RWPE2 (cell line): ENCODE results near the gene SAGE1.
A peak's percentile ranks its signal among the peaks of the same experiment; 100 is the strongest.

ENCODE experiments used
- ATAC-seq: fragments of 200-7000 bp; cut with Tn5 transposase; 3 replicates; pipeline ENCODE4 v1.9.1; 2021; ENCODE audit warnings: low read depth
- DNase-seq: peaks from one replicate; pipeline ENCODE4 v3.0.0-alpha.2; 2020; ENCODE audit warnings: low spot score
- H3K27ac ChIP-seq: fragments of 450-650 bp; 2 replicates; pipeline ENCODE4 v1.5.1; 2017; ENCODE audit warnings: mild to moderate bottlenecking; ENCODE audit not compliant: poor library complexity, severe bottlenecking
- H3K27me3 ChIP-seq: fragments of 250-450 bp; sonication (Bioruptor Pico); 2 replicates; pipeline ENCODE4 v1.5.1; 2021; ENCODE audit warnings: mild to moderate bottlenecking, moderate library complexity; ENCODE audit not compliant: insufficient read depth, poor library complexity, severe bottlenecking
- H3K36me3 ChIP-seq: fragments of 250-450 bp; sonication (Bioruptor Pico); 2 replicates; pipeline ENCODE4 v1.5.1; 2020; ENCODE audit warnings: low read depth, mild to moderate bottlenecking, moderate library complexity
- H3K4me1 ChIP-seq: fragments of 250-450 bp; sonication (Bioruptor Pico); 2 replicates; pipeline ENCODE4 v1.5.1; 2021; ENCODE audit warnings: mild to moderate bottlenecking, moderate library complexity; ENCODE audit not compliant: insufficient read depth, poor library complexity, severe bottlenecking
- H3K4me3 ChIP-seq: fragments of 250-450 bp; sonication (Bioruptor Pico); 2 replicates; pipeline ENCODE4 v1.5.1; 2021; ENCODE audit warnings: mild to moderate bottlenecking, moderate library complexity; ENCODE audit not compliant: severe bottlenecking
- H3K9me3 ChIP-seq: fragments of 250-450 bp; sonication (Bioruptor Pico); 2 replicates; pipeline ENCODE4 v1.5.1; 2021; ENCODE audit warnings: mild to moderate bottlenecking, moderate library complexity; ENCODE audit not compliant: severe bottlenecking
- CTCF ChIP-seq: fragments of 450-650 bp; IDR thresholded peaks from one replicate; pipeline ENCODE4 v1.5.1; 2017; ENCODE audit warnings: mild to moderate bottlenecking, moderate library complexity; ENCODE audit not compliant: poor library complexity, severe bottlenecking

The SAGE1 gene

GRCh38 chrX:135923353-135923752 is 29.8 kb downstream of the SAGE1 start:
- no peaks in the 10 kb centered on the region for H3K4me1 ChIP-seq
- ATAC-seq (no peak), DNase-seq (no peak)
- no peaks in the 10 kb centered on the region for H3K36me3 ChIP-seq
- H3K27me3 ChIP-seq = no peaks in the 10 kb centered on the region
- H3K27ac ChIP-seq = no peak overlapping the region
- peak; percentile 42 for TF ChIP-seq CTCF
- H3K4me3 ChIP-seq = no peak overlapping the region
- no peaks in the 10 kb centered on the region for H3K9me3 ChIP-seq

GRCh38 chrX:135927897-135928296 is 34.4 kb downstream of the SAGE1 start:
- no peak overlapping the region for H3K27ac ChIP-seq
- no peaks in the 10 kb centered on the region for H3K4me1 ChIP-seq
- ATAC-seq = no peak
- TF ChIP-seq CTCF = no peak
- no peaks in the 10 kb centered on the region for H3K9me3 ChIP-seq
- H3K36me3 ChIP-seq = no peaks in the 10 kb centered on the region
- DNase-seq = no peak
- H3K27me3 ChIP-seq = no peaks in the 10 kb centered on the region
- no peak overlapping the region for H3K4me3 ChIP-seq

GRCh38 chrX:135931644-135932487 is 38.4 kb downstream of the SAGE1 start:
- H3K27ac ChIP-seq = no peak overlapping the region
- no peaks in the 10 kb centered on the region for H3K27me3 ChIP-seq
- TF ChIP-seq CTCF = peak; percentile 68
- H3K36me3 ChIP-seq = no peaks in the 10 kb centered on the region
- DNase-seq = no peak
- no peaks in the 10 kb centered on the region for H3K4me1 ChIP-seq
- peak; percentile 71; the same call in 2 of the 3 replicates for ATAC-seq
- H3K4me3 ChIP-seq = no peak overlapping the region
- H3K9me3 ChIP-seq = no peaks in the 10 kb centered on the region

GRCh38 chrX:135944486-135944885 is 51.0 kb downstream of the SAGE1 start:
- Histone ChIP-seq H3K4me3 (no peak overlapping the region), H3K27ac (no peak overlapping the region), H3K9me3 (no peaks in the 10 kb centered on the region), H3K36me3 (no peaks in the 10 kb centered on the region), H3K4me1 (no peaks in the 10 kb centered on the region), H3K27me3 (no peaks in the 10 kb centered on the region)
- DNase-seq (no peak), ATAC-seq (no peak)
- TF ChIP-seq CTCF = no peak

GRCh38 chrX:135951291-135951690 is 57.8 kb downstream of the SAGE1 start:
- Histone ChIP-seq H3K9me3 (no peaks in the 10 kb centered on the region), H3K4me3 (no peak overlapping the region), H3K27ac (no peak overlapping the region), H3K4me1 (no peaks in the 10 kb centered on the region), H3K36me3 (no peaks in the 10 kb centered on the region), H3K27me3 (no peaks in the 10 kb centered on the region)
- no peak for DNase-seq
- TF ChIP-seq CTCF = no peak
- no peak for ATAC-seq
